EH (cell line): ENCODE results near the gene NUP214.
A peak's percentile ranks its signal among the peaks of the same experiment; 100 is the strongest.

Experiments
- DNase-seq: peaks from one replicate; pipeline ENCODE4 v3.0.0-alpha.2; 2015; ENCODE audit warnings: low read depth

The NUP214 gene

GRCh38 chr9:131125288-131126058 is at the start of gene NUP214:
TSS of gene NUP214 (plus strand) at chr9:131125586. CDS start at chr9:131125705, 119 bp downstream.
- peak; percentile 97 for DNase-seq

- DNase-seq, result no peak
Observed at GRCh38 chr9:131076347-131077195, 48.8 kb upstream of the NUP214 start.

GRCh38 chr9:131078427-131079366 is 46.7 kb upstream of the NUP214 start:
- no peak for DNase-seq

GRCh38 chr9:131080589-131080988 is 44.8 kb upstream of the NUP214 start:
- no peak for DNase-seq

GRCh38 chr9:131081868-131082267 is 43.5 kb upstream of the NUP214 start:
- DNase-seq, result no peak

- DNase-seq, result no peak
Observed at GRCh38 chr9:131082774-131083512, 42.4 kb upstream of the NUP214 start.

- DNase-seq, result no peak
Observed at GRCh38 chr9:131084661-131085369, 40.6 kb upstream of the NUP214 start.

GRCh38 chr9:131085370-131086122 is 39.8 kb upstream of the NUP214 start:
- DNase-seq, result no peak

GRCh38 chr9:131087354-131087893 is 38.0 kb upstream of the NUP214 start:
- DNase-seq, result no peak

GRCh38 chr9:131090025-131090787 is 35.2 kb upstream of the NUP214 start:
- no peak for DNase-seq

- DNase-seq, result no peak
Observed at GRCh38 chr9:131091352-131091992, 33.9 kb upstream of the NUP214 start.

- DNase-seq, result no peak
Observed at GRCh38 chr9:131092030-131092429, 33.4 kb upstream of the NUP214 start.

- no peak for DNase-seq
Observed at GRCh38 chr9:131092548-131093440, 32.6 kb upstream of the NUP214 start.

GRCh38 chr9:131094015-131094414 is 31.4 kb upstream of the NUP214 start:
- DNase-seq, result no peak

GRCh38 chr9:131094622-131095021 is 30.8 kb upstream of the NUP214 start:
- peak; percentile 43 for DNase-seq

GRCh38 chr9:131095666-131096268 is 29.6 kb upstream of the NUP214 start:
- DNase-seq, result peak; percentile 11
